GM12873 (cell line): Measurements from ENCODE around the gene GNA12.

ENCODE experiments used
- CTCF ChIP-seq: IDR thresholded peaks from 2 replicates; pipeline ENCODE4 v1.5.1; 2012; ENCODE audit warnings: low read depth, mild to moderate bottlenecking, moderate library complexity, low read length, control low read depth; ENCODE audit not compliant: insufficient read depth; ENCODE audit errors: missing control alignments

The GNA12 gene

GRCh38 chr7:2779051-2779450, 65.1 kb downstream of the GNA12 start:
- TF ChIP-seq CTCF, result no peak

DNA sequence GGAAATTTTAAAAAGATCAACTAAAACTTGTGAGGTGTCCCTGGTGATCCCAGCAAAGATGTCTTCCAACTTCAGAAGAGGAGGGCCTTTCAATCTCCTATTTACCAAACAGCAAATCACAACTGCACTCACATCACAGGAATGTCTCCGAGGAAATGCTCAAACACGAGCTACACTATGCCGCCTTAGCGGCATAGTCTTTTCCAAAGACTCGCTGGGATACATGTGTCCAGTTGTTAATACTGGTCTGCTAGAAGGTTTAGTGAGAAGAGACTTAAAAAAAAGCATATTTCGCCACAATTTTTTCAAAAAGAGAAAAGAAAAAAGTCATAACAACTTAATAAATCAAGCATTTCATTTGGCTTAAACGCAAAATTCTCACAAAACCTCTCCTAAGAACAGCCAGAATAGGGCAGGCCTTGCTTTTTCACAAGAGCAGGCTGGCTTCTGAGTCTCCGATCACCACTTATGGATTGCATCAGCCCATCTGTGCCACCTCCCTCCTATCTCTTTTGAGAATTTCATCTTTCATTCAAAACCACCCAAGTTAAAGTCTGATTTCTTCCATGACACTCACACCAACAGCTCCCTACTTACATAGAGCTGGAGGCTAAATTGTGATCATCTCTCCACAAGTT, 66.1 kb downstream of the GNA12 start:
- TF ChIP-seq CTCF, result no peak

- TF ChIP-seq CTCF, result no peak
These were observed 67.7 kb downstream of the GNA12 start for GRCh38 chr7:2776401-2776800.

- TF ChIP-seq CTCF, result no peak
These were observed 68.3 kb downstream of the GNA12 start for GRCh38 chr7:2775785-2776184.

DNA sequence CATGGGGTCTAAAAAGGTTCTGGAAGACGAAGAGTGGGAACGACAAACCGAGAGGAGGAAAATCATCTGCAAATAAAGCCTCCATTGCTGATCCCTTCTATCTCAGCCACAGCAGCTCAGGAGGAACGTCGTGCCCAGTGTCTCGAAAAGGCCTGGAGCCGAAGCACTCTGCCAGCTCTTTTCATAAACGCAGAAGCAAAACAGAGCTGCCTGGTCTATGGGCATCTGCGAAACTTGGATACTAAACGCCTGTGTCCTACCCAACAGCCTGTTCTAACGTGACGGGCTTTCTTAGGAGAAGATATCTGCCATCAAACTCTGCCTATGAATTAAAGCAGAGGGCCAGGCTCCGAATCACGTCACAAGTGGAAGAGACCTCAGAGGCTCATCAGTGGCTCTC, 68.7 kb downstream of the GNA12 start:
- TF ChIP-seq CTCF, result no peak

DNA sequence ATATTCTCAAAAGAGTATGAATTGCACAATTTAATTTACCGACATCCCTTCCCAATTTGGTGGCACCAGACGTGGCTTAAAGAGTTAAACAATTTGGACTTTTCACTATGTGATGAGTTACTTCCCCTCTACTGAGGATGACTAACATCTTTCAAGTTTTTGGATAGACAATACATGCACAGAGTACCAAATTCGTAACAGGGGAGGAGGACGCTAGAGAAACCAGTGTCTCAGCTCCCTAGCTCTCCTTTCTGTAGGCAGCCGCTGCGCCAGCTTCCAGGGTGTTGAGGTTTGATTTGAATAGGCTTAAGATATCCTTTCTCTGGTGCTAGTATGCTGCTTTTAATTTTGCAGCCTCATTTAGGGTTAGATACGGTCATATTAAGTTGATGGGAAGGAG, 69.2 kb downstream of the GNA12 start:
- no peak for TF ChIP-seq CTCF

GRCh38 chr7:2774280-2774679, 69.8 kb downstream of the GNA12 start:
- no peak for TF ChIP-seq CTCF
